ENCODE data around the gene AHCYL2. TPM values are rescaled to one million over a fixed set of nuclear protein-coding genes. Genes with fewer than 3 reads are reported as not detected.

Gene AHCYL2
- total RNA-seq, 1 experiment from 2014 or later, result 23.2 TPM

GRCh38 chr7:129238546-129238945 is 13.7 kb downstream of the AHCYL2 start:
- Mint-ChIP-seq H3K27ac (peak overlapping the region in 2 of 3 experiments; percentile 28 to 79; a peak in 2 of 7 replicates), H3K36me3 (ENCODE audit: insufficient read depth in 1 of 3, low read depth in 3 of 3) (no peaks in the 10 kb centered on the region; a peak in 3 of 7 replicates), H3K9me3 (no peaks in the 10 kb centered on the region), H3K4me3 (no peak overlapping the region), H3K4me1 (peaks cover 7 to 8% of the 10 kb centered on the region in 2 experiments), H3K27me3 (ENCODE audit: low read depth) (no peaks in the 10 kb centered on the region)
- H3K23ac ChIP-seq (ENCODE audit: insufficient read length, low read depth, low read length), result no peak overlapping the region
- no peak overlapping the region for H3K4ac ChIP-seq (ENCODE audit: low read depth, low read length)
- no peak overlapping the region for H3K18ac ChIP-seq (ENCODE audit: insufficient read length, low read depth, low read length)
- DNase-seq, result no peak
- no peak overlapping the region for H3T11ph ChIP-seq (ENCODE audit: low read length)
- no peak overlapping the region for H2AK5ac ChIP-seq (ENCODE audit: insufficient read length, low read length)
- no peak overlapping the region for H2BK15ac ChIP-seq (ENCODE audit: low read depth, low read length)
- H3K9ac ChIP-seq (ENCODE audit: extremely low read depth, insufficient read length, low read length), result no peak overlapping the region
- H3K4me1 ChIP-seq (ENCODE audit: insufficient read depth, low read length), result no peaks in the 10 kb centered on the region; the same call in 1 of the 2 replicates
- H2BK12ac ChIP-seq (ENCODE audit: insufficient read length, low read depth, low read length), result no peak overlapping the region
- no peak for TF ChIP-seq CTCF (conservative IDR thresholded peaks at IDR 0.05)
- H3K79me2 ChIP-seq (ENCODE audit: insufficient read depth, low read length), result no peaks in the 10 kb centered on the region; the same call in 1 of the 2 replicates
- H3K9me3 ChIP-seq (ENCODE audit: control insufficient read depth, low read depth, low read length), result no peaks in the 10 kb centered on the region
- H4K20me1 ChIP-seq (ENCODE audit: control insufficient read depth, insufficient read depth, insufficient read length), result no peaks in the 10 kb centered on the region
- no peak overlapping the region for H3K4me2 ChIP-seq (ENCODE audit: insufficient read depth, insufficient read length, low read length)
- H2BK5ac ChIP-seq (ENCODE audit: insufficient read length, low read length), result no peak overlapping the region
- H4K91ac ChIP-seq (ENCODE audit: insufficient read length, low read depth, low read length), result no peak overlapping the region
- no peak overlapping the region for H2BK120ac ChIP-seq (ENCODE audit: low read depth, low read length, poor library complexity, severe bottlenecking)
- H2BK20ac ChIP-seq (ENCODE audit: low read depth, low read length, poor library complexity, severe bottlenecking), result no peak overlapping the region
- no peak overlapping the region for H3K14ac ChIP-seq (ENCODE audit: insufficient read depth, low read length)
- no peaks in the 10 kb centered on the region for H3K79me1 ChIP-seq (ENCODE audit: insufficient read depth, low read depth, low read length, poor library complexity, severe bottlenecking)
- H3K23me2 ChIP-seq (ENCODE audit: insufficient read length, low read depth, low read length, poor library complexity, severe bottlenecking), result no peaks in the 10 kb centered on the region
- no peak overlapping the region for H3K27ac ChIP-seq (ENCODE audit: insufficient read length, low read depth, low read length)
- no peak overlapping the region for H2AFZ ChIP-seq (ENCODE audit: low read length)
- H4K8ac ChIP-seq (replicated peaks; ENCODE audit: insufficient read length, low read depth, low read length), result no peak overlapping the region
- no peaks in the 10 kb centered on the region for H3K27me3 ChIP-seq (ENCODE audit: insufficient read depth, low read length)
- WGBS (ENCODE audit: extremely low coverage, insufficient read length, low lambda C conversion rate), result no CpG with 5 or more reads among the region's 8 CpGs
- no peak overlapping the region for H4K5ac ChIP-seq (ENCODE audit: insufficient read length, low read depth, low read length)
- no peak overlapping the region for H3K56ac ChIP-seq (ENCODE audit: insufficient read length, low read depth, low read length)

All from H9 (cell line).